HEK293 (cell line): Measurements from ENCODE around the gene APOA5.

Experiments used
- CTCF ChIA-PET: fragments of 350-600 bp; formaldehyde crosslinking; extraction: SDS; loops from one replicate; lab custom pipeline; 2021; ENCODE audit warnings: antibody characterized with exemption; lab: Yijun Ruan, JAX
- POLR2A ChIA-PET: fragments of 300-600 bp; formaldehyde crosslinking; extraction: SDS; loops from one replicate; lab custom pipeline; 2020; ENCODE audit warnings: antibody characterized with exemption, inconsistent platforms; lab: Yijun Ruan, JAX
- H3K27ac ChIP-seq: fragments of 200-500 bp; sonication (Bioruptor generic); 2 replicates; pipeline ENCODE4 v1.5.1; 2014; ENCODE audit warnings: low read depth, low read length, control low read depth, inconsistent platforms; ENCODE audit errors: extremely low read depth
- H3K36me3 ChIP-seq, 2 experiments: fragments of 200-500 bp in 1 of 2; sonication (Bioruptor generic) in 1 of 2; 1 replicate in 1 of 2; 2 replicates in 1 of 2; pipeline ENCODE4 v1.5.1; 2014 to 2017; ENCODE audit warnings: inconsistent platforms in 2 of 2, low read length in 2 of 2; ENCODE audit not compliant: control insufficient read depth in 2 of 2, insufficient read depth in 1 of 2
- H3K4me1 ChIP-seq: fragments of 200-500 bp; sonication (Bioruptor generic); 2 replicates; pipeline ENCODE4 v1.5.1; 2014; ENCODE audit warnings: mild to moderate bottlenecking, low read length, inconsistent platforms; ENCODE audit not compliant: control insufficient read depth, insufficient read depth
- H3K4me3 ChIP-seq: 2 replicates; pipeline ENCODE4 v1.5.1; 2011; ENCODE audit warnings: low read depth, mild to moderate bottlenecking, control low read depth, low read length, moderate library complexity
- H3K9me3 ChIP-seq: fragments of 200-500 bp; sonication (Bioruptor generic); 2 replicates; pipeline ENCODE4 v1.5.1; 2014; ENCODE audit warnings: low read depth, low read length, inconsistent platforms; ENCODE audit not compliant: control insufficient read depth, insufficient read depth
- AEBP2 ChIP-seq: fragments of 450-650 bp; formaldehyde crosslinking; IDR thresholded peaks from 2 replicates; pipeline ENCODE4 v1.5.1; 2016; ENCODE audit warnings: missing biosample characterization, missing genetic modification characterization, borderline replicate concordance
- OSR2 ChIP-seq: fragments of 450-650 bp; formaldehyde crosslinking; IDR thresholded peaks from 2 replicates; pipeline ENCODE4 v1.5.1; 2016; ENCODE audit warnings: missing biosample characterization, missing genetic modification characterization
- PRDM1 ChIP-seq: fragments of 450-650 bp; formaldehyde crosslinking; IDR thresholded peaks from 2 replicates; pipeline ENCODE4; 2016; ENCODE audit warnings: missing biosample characterization, missing genetic modification characterization
- PRDM2 ChIP-seq: fragments of 450-650 bp; formaldehyde crosslinking; IDR thresholded peaks from 2 replicates; pipeline ENCODE4 v1.5.1; 2016; ENCODE audit warnings: missing biosample characterization, missing genetic modification characterization, borderline replicate concordance
- SCRT2 ChIP-seq: fragments of 450-650 bp; formaldehyde crosslinking; IDR thresholded peaks from 2 replicates; pipeline ENCODE4 v1.5.1; 2016; ENCODE audit warnings: missing biosample characterization, missing genetic modification characterization
- SP2 ChIP-seq: fragments of 450-650 bp; formaldehyde crosslinking; IDR thresholded peaks from 2 replicates; pipeline ENCODE4 v1.5.1; 2016; ENCODE audit warnings: missing biosample characterization, missing genetic modification characterization
- SP7 ChIP-seq: fragments of 450-650 bp; formaldehyde crosslinking; IDR thresholded peaks from 2 replicates; pipeline ENCODE4 v1.5.1; 2016; ENCODE audit warnings: missing biosample characterization, missing genetic modification characterization
- ZBTB10 ChIP-seq: fragments of 450-650 bp; formaldehyde crosslinking; IDR thresholded peaks from 2 replicates; pipeline ENCODE4 v1.5.1; 2016; ENCODE audit warnings: missing biosample characterization, missing genetic modification characterization
- ZNF157 ChIP-seq: fragments of 450-650 bp; formaldehyde crosslinking; IDR thresholded peaks from 2 replicates; pipeline ENCODE4 v1.5.1; 2016; ENCODE audit warnings: missing biosample characterization, missing genetic modification characterization
- ZNF16 ChIP-seq: fragments of 450-650 bp; formaldehyde crosslinking; IDR thresholded peaks from 2 replicates; pipeline ENCODE4 v1.5.1; 2016; ENCODE audit warnings: low read depth, missing biosample characterization, missing genetic modification characterization
- ZNF169 ChIP-seq: fragments of 450-650 bp; formaldehyde crosslinking; IDR thresholded peaks from 2 replicates; pipeline ENCODE4 v1.5.1; 2016; ENCODE audit warnings: missing biosample characterization, missing genetic modification characterization
- ZNF2 ChIP-seq: fragments of 450-650 bp; formaldehyde crosslinking; IDR thresholded peaks from 2 replicates; pipeline ENCODE4 v1.5.1; 2016; ENCODE audit warnings: missing biosample characterization, missing genetic modification characterization
- ZNF354C ChIP-seq: fragments of 450-650 bp; formaldehyde crosslinking; IDR thresholded peaks from 2 replicates; pipeline ENCODE4 v1.5.1; 2016; ENCODE audit warnings: missing biosample characterization, missing genetic modification characterization, low read depth, borderline replicate concordance
- ZNF513 ChIP-seq: fragments of 450-650 bp; IDR thresholded peaks from 2 replicates; pipeline ENCODE4 v1.5.1; 2018; ENCODE audit warnings: missing biosample characterization, missing genetic modification characterization
- ZNF521 ChIP-seq: fragments of 450-650 bp; formaldehyde crosslinking; IDR thresholded peaks from 2 replicates; pipeline ENCODE4 v1.5.1; 2017; ENCODE audit warnings: missing biosample characterization, mild to moderate bottlenecking, missing genetic modification characterization
- ZNF548 ChIP-seq: fragments of 450-650 bp; formaldehyde crosslinking; IDR thresholded peaks from 2 replicates; pipeline ENCODE4 v1.5.1; 2016; ENCODE audit warnings: missing biosample characterization, missing genetic modification characterization
- ZNF623 ChIP-seq: fragments of 450-650 bp; formaldehyde crosslinking; IDR thresholded peaks from 2 replicates; pipeline ENCODE4 v1.5.1; 2016; ENCODE audit warnings: missing biosample characterization, missing genetic modification characterization
- ZNF664 ChIP-seq: fragments of 450-650 bp; formaldehyde crosslinking; IDR thresholded peaks from 2 replicates; pipeline ENCODE4 v1.5.1; 2016; ENCODE audit warnings: missing biosample characterization, missing genetic modification characterization

Gene APOA5

GRCh38 chr11:116788975-116789374 lies 2.7 kb downstream of the APOA5 start:
- Histone ChIP-seq H3K27ac (no peak overlapping the region), H3K9me3 (no peaks in the 10 kb centered on the region), H3K4me3 (no peak overlapping the region), H3K36me3 (peaks cover 0 to 31% of the 10 kb centered on the region in 2 experiments; a peak in 1 of 3 replicates), H3K4me1 (no peaks in the 10 kb centered on the region)
- TF ChIP-seq SP2 (tag by site-specific recombination) (no peak), AEBP2 (tag by site-specific recombination) (no peak), ZNF157 (no peak), ZNF664 (no peak), ZNF169 (tag by site-specific recombination) (no peak), ZNF513 (tag by site-specific recombination) (no peak)
- ChIA-PET POLR2A (interaction anchor here (2.0 kb wide), 1 partner anchor 47 kb away, joined by 7 read pairs; no protein-coding TSS in a partner anchor), CTCF (interaction anchor here (0.7 to 6.9 kb wide), 6 partner anchors 9 to 532 kb away, joined by 4 to 89 read pairs (median 15); no protein-coding TSS in a partner anchor)

GRCh38 chr11:116788534-116788933 lies 3.1 kb downstream of the APOA5 start:
- ChIA-PET POLR2A (interaction anchor here (2.0 to 2.6 kb wide), 2 partner anchors 15 to 47 kb away, joined by 7 to 14 read pairs; partner anchors contain the start of gene BUD13), CTCF (interaction anchor here (0.6 to 6.9 kb wide), 4 partner anchors 47 to 533 kb away, joined by 4 to 89 read pairs (median 10); no protein-coding TSS in a partner anchor)
- no peak for TF ChIP-seq PRDM2
- TF ChIP-seq SCRT2 (tag by site-specific recombination) = no peak
- no peak for TF ChIP-seq ZNF548 (tag by site-specific recombination)
- no peak for TF ChIP-seq ZNF169 (tag by site-specific recombination)
- peak overlapping the region; percentile 81 for H3K4me3 ChIP-seq
- H3K36me3 ChIP-seq = peaks cover 0 to 35% of the 10 kb centered on the region in 2 experiments; a peak in 1 of 3 replicates
- H3K4me1 ChIP-seq = no peaks in the 10 kb centered on the region
- H3K27ac ChIP-seq = no peak overlapping the region
- no peaks in the 10 kb centered on the region for H3K9me3 ChIP-seq

- no peak within 1 kb of the TSS; the same call in 1 of the 2 replicates for H3K27ac ChIP-seq
- POLR2A ChIA-PET = interaction anchor here (2.0 to 2.6 kb wide), 3 partner anchors 15 to 356 kb away, joined by 6 to 14 read pairs (median 7); partner anchors contain the start of genes BUD13 and PAFAH1B2
- no peak for TF ChIP-seq ZNF623 (tag by site-specific recombination)
- TF ChIP-seq PRDM1 = no peak
- 0 out of 2 replicates have a peak, but pooled peaks have one; percentile 46 for TF ChIP-seq ZNF2 (tag by site-specific recombination)
- no peak for TF ChIP-seq ZNF354C (tag by site-specific recombination)
- TF ChIP-seq OSR2 (tag by site-specific recombination) = no peak
- no peak for TF ChIP-seq SP7 (tag by site-specific recombination)
- peak; percentile 85 for TF ChIP-seq ZBTB10 (tag by site-specific recombination)
- TF ChIP-seq ZNF521 (tag by site-specific recombination) = no peak
- no peak for TF ChIP-seq ZNF16
Observed at GRCh38 chr11:116787786-116788486, 3.7 kb downstream of the APOA5 start, which contains the start of gene ZPR1. Gene ZPR1, minus strand, starts transcription at chr11:116788023. Its CDS starts 33 bp downstream, at chr11:116787990.

More at GRCh38 chr11:116787786-116788486, 3.7 kb downstream of the APOA5 start, which contains the start of gene ZPR1:
- H3K9me3 ChIP-seq = no peaks in the 10 kb centered on the region
- CTCF ChIA-PET = interaction anchor here (0.6 to 3.0 kb wide), 6 partner anchors 16 to 445 kb away, joined by 3 to 16 read pairs (median 5); no protein-coding TSS in a partner anchor
- H3K36me3 ChIP-seq = peaks cover 0 to 41% of the 10 kb centered on the region in 2 experiments; a peak in 1 of 3 replicates
- H3K4me3 ChIP-seq = peak within 1 kb of the TSS; percentile 81
- no peaks in the 10 kb centered on the region for H3K4me1 ChIP-seq
